A549 (cell line): ENCODE data around the gene KCNIP4. TPM values are rescaled to one million over a fixed set of nuclear protein-coding genes. Genes with fewer than 3 reads are reported as not detected.

Experiments used
- ATAC-seq, 2 experiments: fragments of 200-7000 bp in 1 of 2; fragments of >200 bp in 1 of 2; cut with Nextera tagmentation in 1 of 2; cut with Tn5 transposase in 1 of 2; 3 replicates each; pipeline versions ENCODE4 v1.8.0 to v1.9.1; 2018 to 2020; ENCODE audit warnings: mild to moderate bottlenecking in 1 of 2, moderate library complexity in 1 of 2
- CTCF ChIA-PET: fragments of 300-600 bp; sonication (Branson Sonifier 250); formaldehyde crosslinking; extraction: SDS; loops from one replicate; lab custom pipeline; 2021; ENCODE audit warnings: antibody characterized with exemption, inconsistent platforms; lab: Yijun Ruan, JAX
- POLR2A ChIA-PET: fragments of 350-600 bp; formaldehyde crosslinking; extraction: SDS; loops from one replicate; lab custom pipeline; 2021; ENCODE audit warnings: antibody characterized with exemption, inconsistent platforms; lab: Yijun Ruan, JAX
- DNase-seq, 2 experiments: peaks; one replicate each; pipeline versions ENCODE4 v3.0.0 to v3.0.0-alpha.2; 2011 to 2016; ENCODE audit warnings: low read depth in 1 of 2, low spot score in 1 of 2
- FAIRE-seq: peaks from 2 replicates; lab custom pipeline; 2011; peaks lifted over from hg19 to GRCh38; lab: Jason Lieb, UNC
- H3K27ac ChIP-seq, 2 experiments: fragments of >200 bp; sonication (Bioruptor Twin); formaldehyde crosslinking; 3 replicates each; pipeline ENCODE4 v1.5.1; 2016 to 2017
- H3K4me1 ChIP-seq: fragments of >200 bp; sonication (Bioruptor Twin); formaldehyde crosslinking; 3 replicates; pipeline ENCODE4 v1.6.1; 2016
- H3K4me2 ChIP-seq: fragments of >200 bp; sonication (Bioruptor Twin); formaldehyde crosslinking; 3 replicates; pipeline ENCODE4 v1.6.1; 2016
- H3K4me3 ChIP-seq: fragments of >200 bp; sonication (Bioruptor Twin); formaldehyde crosslinking; 3 replicates; pipeline ENCODE4 v1.5.1; 2016
- H3K9me3 ChIP-seq: fragments of >200 bp; sonication (Bioruptor Twin); formaldehyde crosslinking; 3 replicates; pipeline ENCODE4 v1.6.1; 2016
- BCL3 ChIP-seq: fragments of >200 bp; sonication (Bioruptor Twin); formaldehyde crosslinking; IDR thresholded peaks from 3 replicates; pipeline ENCODE4 v1.6.1; 2016
- CBX8 ChIP-seq: fragments of 200-600 bp; sonication (generic); IDR thresholded peaks from 2 replicates; pipeline ENCODE4 v1.6.1; 2016
- CEBPB ChIP-seq, 2 experiments: fragments of >200 bp in 1 of 2; sonication (Bioruptor Twin) in 1 of 2; formaldehyde crosslinking in 1 of 2; IDR thresholded peaks; 2 replicates each; pipeline ENCODE4 v1.6.1; 2012 to 2016
- CHD4 ChIP-seq: fragments of 200-600 bp; sonication (generic); IDR thresholded peaks from 2 replicates; pipeline ENCODE4 v1.6.1; 2016; ENCODE audit warnings: antibody characterized with exemption, mild to moderate bottlenecking, borderline replicate concordance
- CTCF ChIP-seq: fragments of >200 bp; sonication (Bioruptor Twin); formaldehyde crosslinking; IDR thresholded peaks from 3 replicates; pipeline ENCODE4 v1.5.1; 2016
- EHF ChIP-seq: fragments of 250-450 bp; sonication (Bioruptor Pico); IDR thresholded peaks from 2 replicates; pipeline ENCODE4 v1.5.0; 2020; ENCODE audit warnings: mild to moderate bottlenecking
- GATA3 ChIP-seq: IDR thresholded peaks from 2 replicates; pipeline ENCODE4 v1.6.1; 2012; ENCODE audit warnings: borderline replicate concordance
- HDAC2 ChIP-seq: fragments of 200-600 bp; sonication (generic); IDR thresholded peaks from 2 replicates; pipeline ENCODE4 v1.6.1; 2016
- HEYL ChIP-seq: fragments of 250-450 bp; sonication (Bioruptor Pico); IDR thresholded peaks from 2 replicates; pipeline ENCODE4 v1.8.0; 2021; ENCODE audit warnings: mild to moderate bottlenecking, moderate library complexity
- HMGXB4 ChIP-seq: fragments of 250-450 bp; sonication (Bioruptor Pico); IDR thresholded peaks from 2 replicates; pipeline ENCODE4 v1.5.0; 2021; ENCODE audit warnings: mild to moderate bottlenecking, moderate library complexity, borderline replicate concordance
- HOXA7 ChIP-seq: fragments of 250-450 bp; sonication (Bioruptor Pico); IDR thresholded peaks from 2 replicates; pipeline ENCODE4 v1.5.0; 2020; ENCODE audit warnings: mild to moderate bottlenecking, moderate library complexity
- HOXB13 ChIP-seq: fragments of 250-450 bp; sonication (Bioruptor Pico); IDR thresholded peaks from 2 replicates; pipeline ENCODE4 v1.5.0; 2020; ENCODE audit warnings: low read depth, mild to moderate bottlenecking, moderate library complexity
- KDM1A ChIP-seq: fragments of 200-600 bp; sonication (generic); IDR thresholded peaks from 2 replicates; pipeline ENCODE4 v1.6.1; 2016; ENCODE audit warnings: low read depth, mild to moderate bottlenecking
- KDM5A ChIP-seq: fragments of 200-600 bp; sonication (generic); IDR thresholded peaks from 2 replicates; pipeline ENCODE4 v1.6.1; 2016; ENCODE audit warnings: antibody characterized with exemption, mild to moderate bottlenecking
- MAX ChIP-seq: IDR thresholded peaks from 2 replicates; pipeline ENCODE4 v1.6.1; 2012
- NPAS2 ChIP-seq: fragments of 250-450 bp; sonication (Bioruptor Pico); IDR thresholded peaks from 2 replicates; pipeline ENCODE4 v1.8.0; 2022; ENCODE audit warnings: mild to moderate bottlenecking, moderate library complexity, borderline replicate concordance
- POLR2A ChIP-seq: IDR thresholded peaks from 2 replicates; pipeline ENCODE4 v1.6.1; 2012; ENCODE audit warnings: mild to moderate bottlenecking, low read length
- RAD21 ChIP-seq, 2 experiments: fragments of >200 bp in 1 of 2; sonication (Bioruptor Twin) in 1 of 2; formaldehyde crosslinking in 1 of 2; IDR thresholded peaks in 1 of 2; conservative IDR thresholded peaks in 1 of 2; 2 replicates in 1 of 2; 3 replicates in 1 of 2; pipeline ENCODE4 v1.6.1; 2012 to 2018; ENCODE audit warnings: inconsistent platforms in 1 of 2
- RCOR1 ChIP-seq: fragments of 150-350 bp; IDR thresholded peaks from 2 replicates; pipeline ENCODE4 v1.6.1; 2014; ENCODE audit warnings: antibody characterized with exemption, low read length, low read depth
- RFX5 ChIP-seq: fragments of 450-650 bp; IDR thresholded peaks from 2 replicates; pipeline ENCODE4 v1.7.1; 2014; ENCODE audit warnings: antibody characterized with exemption, mild to moderate bottlenecking, moderate library complexity
- RNF2 ChIP-seq: fragments of 200-600 bp; sonication (generic); IDR thresholded peaks from 2 replicates; pipeline ENCODE4 v1.6.1; 2016; ENCODE audit warnings: low read depth, mild to moderate bottlenecking, antibody characterized with exemption, moderate library complexity, borderline replicate concordance
- SMC3 ChIP-seq: fragments of >200 bp; sonication (Bioruptor Twin); formaldehyde crosslinking; IDR thresholded peaks from 3 replicates; pipeline ENCODE4 v1.6.1; 2018; ENCODE audit warnings: inconsistent platforms
- TP53 ChIP-seq: fragments of 250-450 bp; sonication (Bioruptor Pico); IDR thresholded peaks from 2 replicates; pipeline ENCODE4 v1.5.0; 2021; ENCODE audit warnings: mild to moderate bottlenecking, moderate library complexity
- ZFP36 ChIP-seq: fragments of 450-650 bp; IDR thresholded peaks from 2 replicates; pipeline ENCODE4 v1.6.1; 2014; ENCODE audit warnings: borderline replicate concordance; ENCODE audit not compliant: partially characterized antibody
- ZSCAN20 ChIP-seq: fragments of 250-450 bp; sonication (Bioruptor Pico); IDR thresholded peaks from 2 replicates; pipeline ENCODE4 v1.8.0; 2022; ENCODE audit warnings: mild to moderate bottlenecking, moderate library complexity
- WGBS: methylation state at CpG from one replicate; pipeline ENCODE4 v1.1.6; 2017; ENCODE audit errors: missing lambda C conversion rate; 5-methylcytosine and 5-hydroxymethylcytosine counted together
- polyA plus RNA-seq, 4 experiments: library from polyadenylated mRNA; depleted of rRNA in 3 of 4; stranded (reverse); fragments of >200 nt; fragmentation: RNase III in 1 of 4; extraction: RNeasy Plus Mini Kit Qiagen cat#74134 plus additional on column Dnase treatment in 1 of 4; gene quantifications; 2 replicates in 3 of 4; 3 replicates in 1 of 4; pipeline ENCODE4 v1.2.3, GENCODE V29; 2011 to 2017

The KCNIP4 gene
- polyA plus RNA-seq, 2 of the 4 experiments (the other 2 are of a cell fraction): not detected

- WGBS: 27% methylated on average over 6 of the region's 6 CpGs
- H3K9me3 ChIP-seq: no peaks in the 10 kb centered on the region
- ChIA-PET CTCF (no interaction called here), POLR2A (no interaction called here)
- no peak for ATAC-seq
- H3K4me3 ChIP-seq: no peak overlapping the region
- FAIRE-seq: no peak
- H3K27ac ChIP-seq: no peak overlapping the region
- H3K4me2 ChIP-seq: no peak overlapping the region
- no peak for TF ChIP-seq CTCF
- TF ChIP-seq RAD21 (conservative IDR thresholded peaks at IDR 0.05 in 1 of 2, IDR thresholded peaks at IDR 0.05 in 1 of 2): no peak
- TF ChIP-seq RCOR1: no peak
- no peak for TF ChIP-seq RFX5
- TF ChIP-seq POLR2A: no peak
- no peak for TF ChIP-seq CBX8
- no peak for TF ChIP-seq CHD4
- TF ChIP-seq GATA3: no peak
- TF ChIP-seq SMC3: no peak
- TF ChIP-seq NPAS2 (CRISPR knock-in tag): no peak
- TF ChIP-seq HMGXB4 (CRISPR knock-in tag): no peak
- no peak for TF ChIP-seq ZFP36
- TF ChIP-seq MAX: no peak
- no peak for TF ChIP-seq HOXB13
- no peak for TF ChIP-seq HEYL (CRISPR knock-in tag)
- no peak for DNase-seq
- H3K4me1 ChIP-seq: no peaks in the 10 kb centered on the region
Observed at GRCh38 chr4:21710179-21710835, 238.3 kb downstream of the KCNIP4 start.

- Histone ChIP-seq H3K4me1 (no peaks in the 10 kb centered on the region), H3K27ac (no peak overlapping the region), H3K9me3 (no peaks in the 10 kb centered on the region), H3K4me3 (no peak overlapping the region), H3K4me2 (no peak overlapping the region)
- CTCF ChIA-PET: no interaction called here
- POLR2A ChIA-PET: no interaction called here
- ATAC-seq: no peak
- DNase-seq: no peak
- FAIRE-seq: no peak
- TF ChIP-seq KDM1A: no peak
- TF ChIP-seq SMC3: no peak
- TF ChIP-seq BCL3: no peak
- TF ChIP-seq HOXA7 (CRISPR knock-in tag): no peak
Observed at GRCh38 chr4:21709761-21710160, 238.8 kb downstream of the KCNIP4 start.

GRCh38 chr4:21709031-21709430, 239.5 kb downstream of the KCNIP4 start:
- POLR2A ChIA-PET: no interaction called here
- no peak for FAIRE-seq
- H3K4me3 ChIP-seq: no peak overlapping the region
- H3K4me2 ChIP-seq: no peak overlapping the region
- CTCF ChIA-PET: no interaction called here
- H3K27ac ChIP-seq: no peak overlapping the region
- ATAC-seq: no peak
- no peak for TF ChIP-seq HDAC2
- TF ChIP-seq TP53 (CRISPR knock-in tag): no peak
- no peak for TF ChIP-seq KDM5A
- no peak for TF ChIP-seq HMGXB4 (CRISPR knock-in tag)
- no peak for TF ChIP-seq EHF (CRISPR knock-in tag)
- no peak for TF ChIP-seq RNF2
- TF ChIP-seq NPAS2 (CRISPR knock-in tag): no peak
- TF ChIP-seq ZSCAN20 (CRISPR knock-in tag): no peak
- TF ChIP-seq CEBPB (IDR thresholded peaks at IDR 0.05): no peak
- TF ChIP-seq SMC3: no peak
- TF ChIP-seq, all 56 proteins: peak for 0
- Histone ChIP-seq H3K4me1 (no peaks in the 10 kb centered on the region), H3K9me3 (no peaks in the 10 kb centered on the region)
- no peak for DNase-seq
- 4% methylated on average over 1 of the region's 1 CpG for WGBS
